ENCODE measurements around the gene CHD5.
A peak's percentile ranks its signal among the peaks of the same experiment; 100 is the strongest.
"Not testable (repeated sequence)": the region's sequence is repeated elsewhere in the genome, so short reads cannot be mapped to it uniquely, and the experiment has no call there.

The CHD5 gene

GRCh38 chr1:6065093-6065858, 114.8 kb downstream of the CHD5 start:
- no peak for TF ChIP-seq POLR2A (IDR thresholded peaks at IDR 0.05; ENCODE audit: low read depth, low read length)
- no peak for FAIRE-seq
- no peak for DNase-seq (ENCODE audit: insufficient read length, low spot score)

GRCh38 chr1:6063532-6064053, 116.5 kb downstream of the CHD5 start:
- FAIRE-seq; DNase-seq (ENCODE audit: insufficient read length, low spot score): not testable (repeated sequence)

- DNase-seq (ENCODE audit: insufficient read length, low spot score) (no peak), FAIRE-seq (no peak)
- no peak for TF ChIP-seq POLR2A (IDR thresholded peaks at IDR 0.05; ENCODE audit: low read depth, low read length)
These were observed 117.5 kb downstream of the CHD5 start for GRCh38 chr1:6062670-6063069.

- TF ChIP-seq POLR2A (IDR thresholded peaks at IDR 0.05; ENCODE audit: low read depth, low read length) = no peak
- peak; percentile 20 for DNase-seq (ENCODE audit: insufficient read length, low spot score)
These were observed 120.3 kb downstream of the CHD5 start for GRCh38 chr1:6059866-6060265.

GRCh38 chr1:6057170-6057845, 122.8 kb downstream of the CHD5 start:
- no peak for DNase-seq (ENCODE audit: insufficient read length, low spot score)
- no peak for FAIRE-seq
- TF ChIP-seq POLR2A (IDR thresholded peaks at IDR 0.05; ENCODE audit: low read depth, low read length) = no peak

More at GRCh38 chr1:6059866-6060265, 120.3 kb downstream of the CHD5 start:
- FAIRE-seq = no peak

GRCh38 chr1:6056572-6056948, 123.6 kb downstream of the CHD5 start:
- FAIRE-seq (no peak), DNase-seq (ENCODE audit: insufficient read length, low spot score) (no peak)
- TF ChIP-seq POLR2A (IDR thresholded peaks at IDR 0.05; ENCODE audit: low read depth, low read length) = no peak

GRCh38 chr1:6054596-6054995, 125.5 kb downstream of the CHD5 start:
- DNase-seq (ENCODE audit: insufficient read length, low spot score) (no peak), FAIRE-seq (no peak)
- TF ChIP-seq POLR2A (IDR thresholded peaks at IDR 0.05; ENCODE audit: low read depth, low read length) = no peak

GRCh38 chr1:6053206-6053546, 126.9 kb downstream of the CHD5 start:
- TF ChIP-seq POLR2A (IDR thresholded peaks at IDR 0.05; ENCODE audit: low read depth, low read length) = no peak
- FAIRE-seq = no peak
- DNase-seq (ENCODE audit: insufficient read length, low spot score) = no peak

GRCh38 chr1:6052543-6053205, 127.4 kb downstream of the CHD5 start:
- DNase-seq (ENCODE audit: insufficient read length, low spot score) = peak; percentile 63
- no peak for FAIRE-seq
- TF ChIP-seq POLR2A (IDR thresholded peaks at IDR 0.05; ENCODE audit: low read depth, low read length) = no peak

All from H54 (cell line).